PFSK-1 (cell line): ENCODE data around the gene NMRK1.

Experiments used
- POLR2AphosphoS5 ChIP-seq: IDR thresholded peaks from 2 replicates; pipeline ENCODE4 v1.6.1; 2012; ENCODE audit warnings: low read depth, mild to moderate bottlenecking, control low read depth, low read length, moderate library complexity
- TAF1 ChIP-seq: IDR thresholded peaks from 2 replicates; pipeline ENCODE4 v1.6.1; 2012; ENCODE audit warnings: low read length, control low read depth, borderline replicate concordance; ENCODE audit not compliant: insufficient read depth
- TF ChIP-seq, protein P1 (sequence below), 2 experiments: IDR thresholded peaks; 2 replicates each; pipeline versions ENCODE4 v1.6.1 to v1.8.0; 2011 to 2012; ENCODE audit warnings: low read depth in 2 of 2, low read length in 2 of 2, control low read depth in 1 of 2, inconsistent platforms in 1 of 2, mild to moderate bottlenecking in 1 of 2, moderate library complexity in 1 of 2; ENCODE audit not compliant: insufficient read depth in 1 of 2

DNA sequence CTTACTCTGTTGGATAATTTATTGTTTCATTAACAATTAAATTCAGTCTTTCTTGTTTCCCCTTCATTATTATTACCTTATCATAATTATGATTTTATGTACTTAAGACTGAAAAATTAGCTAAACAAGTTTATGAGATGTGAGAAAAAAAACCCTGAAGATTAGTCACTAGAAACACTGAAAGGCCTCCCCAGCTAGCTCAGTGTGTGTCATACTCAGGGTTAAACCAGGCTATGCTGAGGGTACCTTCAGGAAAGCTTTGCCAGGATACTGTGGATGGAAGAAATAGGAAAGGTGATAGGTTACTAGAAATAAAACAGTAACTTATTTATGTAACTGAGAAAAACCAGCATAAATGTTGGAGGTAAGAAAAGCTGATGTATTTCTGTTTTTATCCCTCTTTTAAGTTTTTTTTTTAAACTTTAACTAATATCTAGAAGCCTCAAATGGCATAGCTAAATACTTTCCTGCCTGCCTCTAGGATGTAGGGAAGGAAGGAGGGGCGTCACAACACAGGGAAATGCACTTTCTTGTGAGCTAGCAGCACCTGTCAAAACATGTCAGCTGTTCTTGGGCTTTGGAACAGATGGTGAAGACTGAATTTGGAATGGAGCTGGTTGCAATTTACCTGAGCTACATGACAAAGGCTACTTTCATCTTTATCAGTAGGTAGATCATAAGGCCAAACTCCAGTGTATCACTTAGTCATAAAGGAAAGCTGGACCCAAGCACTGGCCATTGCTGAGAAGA lies 24.2 kb downstream of the NMRK1 start:
- TF ChIP-seq POLR2AphosphoS5, result no peak
- TF ChIP-seq TAF1, result no peak
- TF ChIP-seq, protein P1, sequence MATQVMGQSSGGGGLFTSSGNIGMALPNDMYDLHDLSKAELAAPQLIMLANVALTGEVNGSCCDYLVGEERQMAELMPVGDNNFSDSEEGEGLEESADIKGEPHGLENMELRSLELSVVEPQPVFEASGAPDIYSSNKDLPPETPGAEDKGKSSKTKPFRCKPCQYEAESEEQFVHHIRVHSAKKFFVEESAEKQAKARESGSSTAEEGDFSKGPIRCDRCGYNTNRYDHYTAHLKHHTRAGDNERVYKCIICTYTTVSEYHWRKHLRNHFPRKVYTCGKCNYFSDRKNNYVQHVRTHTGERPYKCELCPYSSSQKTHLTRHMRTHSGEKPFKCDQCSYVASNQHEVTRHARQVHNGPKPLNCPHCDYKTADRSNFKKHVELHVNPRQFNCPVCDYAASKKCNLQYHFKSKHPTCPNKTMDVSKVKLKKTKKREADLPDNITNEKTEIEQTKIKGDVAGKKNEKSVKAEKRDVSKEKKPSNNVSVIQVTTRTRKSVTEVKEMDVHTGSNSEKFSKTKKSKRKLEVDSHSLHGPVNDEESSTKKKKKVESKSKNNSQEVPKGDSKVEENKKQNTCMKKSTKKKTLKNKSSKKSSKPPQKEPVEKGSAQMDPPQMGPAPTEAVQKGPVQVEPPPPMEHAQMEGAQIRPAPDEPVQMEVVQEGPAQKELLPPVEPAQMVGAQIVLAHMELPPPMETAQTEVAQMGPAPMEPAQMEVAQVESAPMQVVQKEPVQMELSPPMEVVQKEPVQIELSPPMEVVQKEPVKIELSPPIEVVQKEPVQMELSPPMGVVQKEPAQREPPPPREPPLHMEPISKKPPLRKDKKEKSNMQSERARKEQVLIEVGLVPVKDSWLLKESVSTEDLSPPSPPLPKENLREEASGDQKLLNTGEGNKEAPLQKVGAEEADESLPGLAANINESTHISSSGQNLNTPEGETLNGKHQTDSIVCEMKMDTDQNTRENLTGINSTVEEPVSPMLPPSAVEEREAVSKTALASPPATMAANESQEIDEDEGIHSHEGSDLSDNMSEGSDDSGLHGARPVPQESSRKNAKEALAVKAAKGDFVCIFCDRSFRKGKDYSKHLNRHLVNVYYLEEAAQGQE (IDR thresholded peaks at IDR 0.05; ENCODE audit: insufficient read depth in 1 of 2, low read depth in 2 of 2, low read length in 2 of 2), result no peak
